ENCODE results near the gene TMEM40. TPM values are rescaled to one million over a fixed set of nuclear protein-coding genes. Genes with fewer than 3 reads are reported as not detected.
"Not testable (repeated sequence)": the region's sequence is repeated elsewhere in the genome, so short reads cannot be mapped to it uniquely, and the experiment has no call there.

Gene TMEM40
- polyA plus RNA-seq, 1 donor from 2014 or later = 0.65 TPM

DNA sequence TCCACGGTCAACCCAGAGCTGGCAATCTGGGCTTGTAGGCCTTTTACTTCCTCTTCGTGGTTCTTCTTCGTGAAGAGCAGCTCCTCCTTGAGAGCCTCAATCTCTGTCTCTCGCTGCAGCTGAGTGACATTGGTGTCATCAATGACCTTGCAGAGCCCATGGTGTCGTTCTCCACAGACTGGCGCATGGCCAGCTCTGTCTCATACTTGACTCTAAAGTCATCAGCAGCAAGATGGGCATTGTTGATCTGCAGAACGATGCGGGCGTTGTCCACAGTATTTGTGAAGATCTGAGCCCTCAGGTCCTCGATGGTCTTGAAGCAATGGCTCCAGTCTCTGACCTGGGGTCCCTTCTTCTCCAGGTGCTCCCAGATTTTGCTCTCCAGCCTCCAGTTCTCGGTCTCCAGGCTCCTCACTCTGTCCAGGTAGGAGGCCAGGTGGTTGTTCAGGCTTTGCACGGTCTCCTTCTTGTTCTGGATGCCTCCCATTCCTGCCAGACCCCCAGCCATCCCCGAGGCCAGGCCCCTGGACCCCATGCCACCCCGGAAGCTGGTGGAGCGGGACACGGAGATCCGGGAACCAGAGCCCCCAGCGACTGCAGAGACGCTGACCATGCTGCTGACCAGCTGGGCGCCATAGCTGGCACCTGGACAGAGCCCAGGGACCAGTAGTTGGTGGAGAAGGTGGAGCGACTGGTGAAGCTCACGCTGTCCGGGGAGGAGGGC is 29.1 kb upstream of the TMEM40 start:
- peak overlapping the region in 1 of 3 donors; percentile 81 for H3K27ac Mint-ChIP-seq
- H3K36me3 Mint-ChIP-seq = not testable (repeated sequence)

GRCh38 chr3:12787346-12787745 is 28.3 kb upstream of the TMEM40 start:
- not testable (repeated sequence) for H3K36me3 Mint-ChIP-seq, H3K9me3 Mint-ChIP-seq, H3K4me1 Mint-ChIP-seq, H3K4me3 Mint-ChIP-seq
- peaks cover 10% of the 10 kb centered on the region for H3K27me3 Mint-ChIP-seq
- peak overlapping the region in 1 of 3 donors; percentile 78 for H3K27ac Mint-ChIP-seq

More for the DNA sequence above, 29.1 kb upstream of the TMEM40 start:
- H3K27me3 Mint-ChIP-seq = peaks cover 10% of the 10 kb centered on the region
- not testable (repeated sequence) for H3K4me3 Mint-ChIP-seq, H3K9me3 Mint-ChIP-seq, H3K4me1 Mint-ChIP-seq

DNA sequence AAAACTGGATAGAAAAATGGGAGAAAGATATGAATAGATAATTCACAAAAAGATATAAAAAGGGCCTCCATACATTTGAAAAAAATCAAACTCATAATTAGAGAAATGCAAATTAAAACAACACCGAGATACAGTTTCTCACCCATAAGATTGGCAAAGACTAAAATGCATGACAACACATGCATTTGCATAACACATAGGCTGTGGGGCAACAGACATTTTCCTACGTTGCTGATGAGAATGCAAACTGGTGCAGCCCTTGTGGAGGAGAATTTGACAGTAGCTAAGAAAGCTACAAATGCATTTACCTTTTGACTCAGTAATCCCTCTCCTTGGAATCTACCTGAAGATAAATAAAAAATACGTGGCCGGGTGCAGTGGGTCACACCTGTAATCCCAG is 26.0 kb upstream of the TMEM40 start:
- H3K4me1 Mint-ChIP-seq = no peaks in the 10 kb centered on the region
- no peaks in the 10 kb centered on the region for H3K36me3 Mint-ChIP-seq
- H3K27ac Mint-ChIP-seq = no peak overlapping the region
- no peaks in the 10 kb centered on the region for H3K9me3 Mint-ChIP-seq
- H3K4me3 Mint-ChIP-seq = no peak overlapping the region
- peaks cover 16% of the 10 kb centered on the region for H3K27me3 Mint-ChIP-seq

DNA sequence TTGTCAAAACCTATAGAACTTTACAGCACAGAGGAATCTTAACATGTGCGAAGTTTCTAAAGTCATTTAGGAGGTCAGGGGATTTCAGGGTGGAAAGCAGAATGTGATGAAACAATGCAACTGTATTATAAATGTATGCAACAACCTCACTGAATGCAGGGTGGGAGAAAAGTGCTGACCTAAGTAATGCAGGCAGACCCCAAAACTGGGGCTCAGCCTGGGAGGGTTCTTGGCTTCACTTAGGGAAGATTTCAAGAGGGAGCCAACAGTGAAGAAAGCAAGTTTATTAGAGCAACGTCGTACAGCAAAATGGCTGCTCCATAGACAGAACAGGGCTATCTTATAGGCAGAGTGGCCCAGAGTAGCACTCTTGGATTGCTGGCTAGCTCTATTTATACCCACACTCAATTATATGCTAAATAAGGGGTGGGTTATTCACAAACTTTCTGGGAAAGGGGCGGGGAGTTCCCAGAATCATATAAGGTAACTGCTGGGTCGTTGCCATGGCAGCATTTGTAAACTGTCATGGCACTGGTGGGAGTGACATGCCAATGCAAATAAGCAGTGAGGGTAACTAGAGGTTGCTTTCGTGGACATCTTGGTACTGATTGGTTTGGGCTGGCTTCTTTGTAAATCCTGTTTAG is 23.2 kb upstream of the TMEM40 start:
- H3K27me3 Mint-ChIP-seq = peaks cover 17% of the 10 kb centered on the region
- H3K36me3 Mint-ChIP-seq = no peaks in the 10 kb centered on the region
- no peaks in the 10 kb centered on the region for H3K9me3 Mint-ChIP-seq
- no peaks in the 10 kb centered on the region for H3K4me1 Mint-ChIP-seq
- H3K4me3 Mint-ChIP-seq = no peak overlapping the region
- no peak overlapping the region for H3K27ac Mint-ChIP-seq

GRCh38 chr3:12780751-12781150 is 21.7 kb upstream of the TMEM40 start:
- Mint-ChIP-seq H3K27ac (no peak overlapping the region), H3K27me3 (peaks cover 17% of the 10 kb centered on the region), H3K4me3 (no peak overlapping the region), H3K9me3 (no peaks in the 10 kb centered on the region), H3K4me1 (no peaks in the 10 kb centered on the region), H3K36me3 (no peaks in the 10 kb centered on the region)

GRCh38 chr3:12777171-12777570 is 18.1 kb upstream of the TMEM40 start:
- no peak overlapping the region for H3K4me3 Mint-ChIP-seq
- H3K27me3 Mint-ChIP-seq = peaks cover 9% of the 10 kb centered on the region
- peaks cover 0 to 13% (median 5%) of the 10 kb centered on the region in 3 donors for H3K9me3 Mint-ChIP-seq
- peaks cover 4 to 7% (median 4%) of the 10 kb centered on the region in 3 donors for H3K4me1 Mint-ChIP-seq
- H3K27ac Mint-ChIP-seq = no peak overlapping the region
- peaks cover 2% of the 10 kb centered on the region for H3K36me3 Mint-ChIP-seq

GRCh38 chr3:12775970-12776369 is 16.9 kb upstream of the TMEM40 start:
- peaks cover 0 to 13% (median 5%) of the 10 kb centered on the region in 3 donors for H3K9me3 Mint-ChIP-seq
- not testable (repeated sequence) for H3K4me3 Mint-ChIP-seq, H3K27ac Mint-ChIP-seq, H3K27me3 Mint-ChIP-seq, H3K4me1 Mint-ChIP-seq, H3K36me3 Mint-ChIP-seq

DNA sequence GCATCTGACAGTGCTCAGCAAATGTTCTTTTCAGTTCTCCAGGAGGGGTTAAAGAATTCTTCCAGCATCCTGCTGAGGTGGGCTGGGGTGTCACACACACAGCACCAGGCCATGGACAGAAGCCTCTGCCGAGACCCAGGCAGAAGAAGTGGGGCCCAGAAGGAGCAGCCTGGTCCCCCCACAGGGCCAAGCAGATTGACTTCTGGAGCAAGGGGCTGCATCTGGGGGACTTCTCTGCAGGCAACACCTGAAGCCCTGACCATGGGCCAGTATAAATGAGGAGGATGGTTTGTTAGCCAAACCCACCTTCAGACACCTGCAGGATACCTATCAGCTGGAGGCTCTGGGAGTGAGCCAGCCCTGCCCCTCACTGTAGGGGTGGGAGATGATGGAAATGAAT is 16.2 kb upstream of the TMEM40 start:
- Mint-ChIP-seq H3K4me1 (peaks cover 4 to 7% (median 4%) of the 10 kb centered on the region in 3 donors), H3K9me3 (peaks cover 0 to 13% (median 5%) of the 10 kb centered on the region in 3 donors), H3K36me3 (peaks cover 2% of the 10 kb centered on the region), H3K27ac (no peak overlapping the region), H3K4me3 (no peak overlapping the region), H3K27me3 (peaks cover 3% of the 10 kb centered on the region)

GRCh38 chr3:12774619-12775018 is 15.6 kb upstream of the TMEM40 start:
- H3K36me3 Mint-ChIP-seq = peaks cover 2% of the 10 kb centered on the region
- peaks cover 3% of the 10 kb centered on the region for H3K27me3 Mint-ChIP-seq
- peaks cover 0 to 13% (median 5%) of the 10 kb centered on the region in 3 donors for H3K9me3 Mint-ChIP-seq
- H3K27ac Mint-ChIP-seq = no peak overlapping the region
- H3K4me1 Mint-ChIP-seq = peaks cover 4 to 7% (median 4%) of the 10 kb centered on the region in 3 donors
- no peak overlapping the region for H3K4me3 Mint-ChIP-seq

DNA sequence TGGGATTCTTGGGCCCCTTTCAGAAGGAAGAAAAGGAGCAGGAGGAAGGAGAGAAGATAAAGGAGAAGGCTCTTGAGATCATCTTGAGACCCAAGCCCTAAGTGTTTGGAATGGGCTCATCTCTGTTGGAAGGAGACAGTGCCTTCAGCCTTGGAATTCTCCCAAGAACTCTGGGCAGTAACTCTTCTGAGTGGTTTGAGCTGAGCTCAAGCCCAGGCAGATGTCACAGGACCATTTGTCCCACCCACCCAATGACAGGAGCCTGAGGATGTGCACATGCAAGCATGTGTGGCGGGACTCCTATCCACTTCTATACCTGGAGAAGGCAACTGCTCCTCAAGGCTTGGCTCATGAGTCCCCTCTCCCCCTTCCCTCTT is 14.6 kb upstream of the TMEM40 start:
- Mint-ChIP-seq H3K36me3 (peaks cover 2% of the 10 kb centered on the region), H3K9me3 (peaks cover 0 to 13% (median 5%) of the 10 kb centered on the region in 3 donors), H3K4me3 (peak overlapping the region in 1 of 4 donors; percentile 33), H3K27me3 (no peaks in the 10 kb centered on the region), H3K4me1 (peaks cover 4 to 7% (median 4%) of the 10 kb centered on the region in 3 donors), H3K27ac (no peak overlapping the region)

DNA sequence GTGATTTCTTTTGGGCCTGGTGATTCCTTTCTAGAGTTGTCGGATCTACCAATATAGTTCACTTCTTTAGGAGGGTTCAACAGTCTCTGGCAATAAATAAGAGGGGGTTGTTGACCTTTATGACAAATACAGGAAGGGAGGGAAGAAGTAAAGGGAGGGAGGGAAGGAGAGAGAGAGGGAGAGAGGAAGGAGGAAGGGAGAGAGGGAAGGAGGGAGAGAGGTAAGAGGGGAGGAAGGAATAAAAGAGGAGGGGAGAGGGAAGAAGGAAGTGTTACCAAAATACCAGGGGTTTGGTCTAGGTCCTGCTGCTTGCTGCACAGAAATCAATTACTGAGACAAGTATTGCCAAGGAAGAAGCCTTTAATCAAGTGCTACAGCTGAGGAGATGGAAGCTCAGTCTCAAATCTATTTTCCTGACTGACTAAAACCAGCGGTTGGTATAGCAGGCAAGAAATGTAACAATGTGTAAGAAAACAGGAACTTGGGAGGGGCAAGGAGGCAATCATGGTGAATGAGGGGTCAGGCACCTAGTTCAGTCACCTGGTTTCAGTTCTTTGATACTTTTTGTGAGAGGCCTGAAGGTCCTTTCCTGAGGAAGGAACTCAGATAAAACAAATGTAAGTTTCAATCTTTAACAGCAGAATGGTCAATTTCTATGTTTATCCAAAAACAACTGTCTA is 14.1 kb upstream of the TMEM40 start:
- H3K9me3 Mint-ChIP-seq = peaks cover 0 to 13% (median 5%) of the 10 kb centered on the region in 3 donors
- H3K36me3 Mint-ChIP-seq = peaks cover 2% of the 10 kb centered on the region
- H3K4me3 Mint-ChIP-seq = no peak overlapping the region
- peaks cover 4 to 7% (median 4%) of the 10 kb centered on the region in 3 donors for H3K4me1 Mint-ChIP-seq
- H3K27ac Mint-ChIP-seq = no peak overlapping the region
- H3K27me3 Mint-ChIP-seq = no peaks in the 10 kb centered on the region

- peaks cover 4 to 7% (median 4%) of the 10 kb centered on the region in 3 donors for H3K4me1 Mint-ChIP-seq
- H3K27me3 Mint-ChIP-seq = no peaks in the 10 kb centered on the region
- H3K27ac Mint-ChIP-seq = no peak overlapping the region
- no peak overlapping the region for H3K4me3 Mint-ChIP-seq
- H3K36me3 Mint-ChIP-seq = peaks cover 2% of the 10 kb centered on the region
- H3K9me3 Mint-ChIP-seq = peaks cover 0 to 13% (median 5%) of the 10 kb centered on the region in 3 donors
Measured at GRCh38 chr3:12772462-12772861, 13.4 kb upstream of the TMEM40 start.

GRCh38 chr3:12771236-12771635 is 12.2 kb upstream of the TMEM40 start:
- Mint-ChIP-seq H3K4me1 (peaks cover 4 to 7% (median 4%) of the 10 kb centered on the region in 3 donors), H3K27me3 (no peaks in the 10 kb centered on the region)

DNA sequence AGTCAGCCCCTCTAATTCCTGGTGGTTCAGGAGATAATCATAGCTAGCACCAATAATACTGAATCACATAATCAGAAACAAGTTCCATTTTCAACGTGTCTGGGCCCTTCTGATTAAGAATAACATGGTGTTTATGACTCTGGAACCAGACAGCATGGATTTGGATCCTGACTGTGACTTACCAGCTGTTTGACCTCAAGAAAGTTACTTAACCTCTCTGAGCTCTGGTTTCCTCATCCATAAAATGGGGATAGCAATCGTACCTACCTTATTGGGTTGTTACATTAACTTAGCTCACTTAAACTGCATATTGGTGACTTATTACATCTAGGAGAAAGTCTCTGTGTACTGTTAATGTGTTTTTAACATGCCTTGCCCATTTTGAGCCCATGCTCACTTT is 10.7 kb upstream of the TMEM40 start:
- Mint-ChIP-seq H3K9me3 (peaks cover 0 to 13% (median 5%) of the 10 kb centered on the region in 3 donors), H3K27ac (no peak overlapping the region), H3K4me1 (peaks cover 4 to 7% (median 4%) of the 10 kb centered on the region in 3 donors), H3K4me3 (no peak overlapping the region), H3K27me3 (no peaks in the 10 kb centered on the region), H3K36me3 (peaks cover 2% of the 10 kb centered on the region)

More at GRCh38 chr3:12771236-12771635, 12.2 kb upstream of the TMEM40 start:
- Mint-ChIP-seq H3K27ac (no peak overlapping the region), H3K36me3 (peaks cover 2% of the 10 kb centered on the region), H3K4me3 (no peak overlapping the region), H3K9me3 (peaks cover 0 to 13% (median 5%) of the 10 kb centered on the region in 3 donors)
